NB4 (cell line): ENCODE results near the gene GPAM.

Source experiments
- CTCF ChIP-seq: IDR thresholded peaks from one replicate; pipeline ENCODE4 v1.5.1; 2012; ENCODE audit warnings: low read depth, low read length
- POLR2A ChIP-seq: IDR thresholded peaks from 2 replicates; pipeline ENCODE4 v1.6.1; 2011; ENCODE audit warnings: mild to moderate bottlenecking; ENCODE audit not compliant: insufficient read length; ENCODE audit errors: extremely low read depth

GRCh38 chr10:112131346-112131745 is 52.2 kb downstream of the GPAM start:
- TF ChIP-seq CTCF (no peak), POLR2A (no peak)
